SK-N-SH (cell line): Measurements from ENCODE around the gene DNAJC13. TPM values are rescaled to one million over a fixed set of nuclear protein-coding genes. Genes with fewer than 3 reads are reported as not detected.

ENCODE experiments used
- CTCF ChIA-PET: fragments of 300-600, 350-600 bp; formaldehyde crosslinking; extraction: SDS; loops from one replicate; lab custom pipeline; 2021; lab: Yijun Ruan, JAX
- POLR2A ChIA-PET: fragments of 350-600 bp; sonication (Branson Sonifier 250); formaldehyde crosslinking; extraction: SDS; loops from one replicate; lab custom pipeline; 2020; ENCODE audit warnings: antibody characterized with exemption, inconsistent platforms; lab: Yijun Ruan, JAX
- DNase-seq: peaks from one replicate; pipeline ENCODE4 v3.0.0; 2012
- H2AFZ ChIP-seq: fragments of 200-600 bp; sonication (generic); 2 replicates; pipeline ENCODE4 v1.8.1; 2016; ENCODE audit warnings: antibody characterized with exemption, mild to moderate bottlenecking, low read depth
- H3F3A ChIP-seq: fragments of 200-600 bp; sonication (generic); replicated peaks from 2 replicates; pipeline ENCODE3; 2016; ENCODE audit warnings: antibody characterized with exemption, mild to moderate bottlenecking; ENCODE audit not compliant: insufficient read depth
- H3K27ac ChIP-seq, 2 experiments: fragments of 200-500 bp in 1 of 2; fragments of 200-600 bp in 1 of 2; sonication (Bioruptor generic) in 1 of 2; sonication (generic), shearing (Covaris generic) in 1 of 2; 2 replicates each; pipeline versions ENCODE4 v1.5.1 to v1.6.1; 2014 to 2016; ENCODE audit warnings: low read depth in 2 of 2, inconsistent platforms in 1 of 2, low read length in 1 of 2, mild to moderate bottlenecking in 1 of 2, mixed read lengths in 1 of 2
- H3K27me3 ChIP-seq: fragments of 200-600 bp; sonication (generic), shearing (Covaris generic); 2 replicates; pipeline ENCODE4 v1.6.1; 2016; ENCODE audit warnings: mixed run types; ENCODE audit not compliant: insufficient read depth
- H3K36me3 ChIP-seq, 2 experiments: fragments of 200-500 bp in 1 of 2; fragments of 200-600 bp in 1 of 2; sonication (Bioruptor generic) in 1 of 2; sonication (generic) in 1 of 2; replicated peaks in 1 of 2; 2 replicates each; pipeline versions ENCODE3 to v1.5.1; 2014 to 2016; ENCODE audit warnings: low read length in 1 of 2, mild to moderate bottlenecking in 1 of 2; ENCODE audit not compliant: insufficient read depth in 2 of 2, control insufficient read depth in 1 of 2
- H3K4me1 ChIP-seq, 2 experiments: fragments of 200-500 bp in 1 of 2; fragments of 200-600 bp in 1 of 2; sonication (Bioruptor generic) in 1 of 2; sonication (generic), shearing (Covaris generic) in 1 of 2; 2 replicates each; pipeline versions ENCODE4 v1.5.1 to v1.6.1; 2014 to 2016; ENCODE audit warnings: low read depth in 1 of 2, low read length in 1 of 2, mixed run types in 1 of 2; ENCODE audit not compliant: insufficient read depth in 2 of 2, control insufficient read depth in 1 of 2
- H3K4me2 ChIP-seq: fragments of 200-600 bp; sonication (generic), shearing (Covaris generic); 2 replicates; pipeline ENCODE4 v1.6.1; 2017; ENCODE audit warnings: mixed run types
- H3K4me3 ChIP-seq, 2 experiments: fragments of 200-500 bp in 1 of 2; fragments of 200-600 bp in 1 of 2; sonication (Bioruptor generic) in 1 of 2; sonication (generic), shearing (Covaris generic) in 1 of 2; 2 replicates each; pipeline versions ENCODE4 v1.5.1 to v1.8.1; 2014 to 2016; ENCODE audit warnings: low read depth in 2 of 2, inconsistent platforms in 1 of 2, low read length in 1 of 2, mild to moderate bottlenecking in 1 of 2, mixed read lengths in 1 of 2, moderate library complexity in 1 of 2
- H3K79me2 ChIP-seq: fragments of 200-600 bp; sonication (generic); 2 replicates; pipeline ENCODE4 v1.8.1; 2017; ENCODE audit warnings: mild to moderate bottlenecking; ENCODE audit not compliant: insufficient read depth
- H3K9ac ChIP-seq: fragments of 200-600 bp; sonication (generic); 2 replicates; pipeline ENCODE4 v1.6.1; 2017; ENCODE audit warnings: mixed run types
- H3K9me2 ChIP-seq: fragments of 200-600 bp; sonication (generic); 2 replicates; pipeline ENCODE4 v1.6.1; 2017; ENCODE audit warnings: mixed run types
- H3K9me3 ChIP-seq: fragments of 200-600 bp; sonication (generic); 2 replicates; pipeline ENCODE4 v1.6.1; 2017; ENCODE audit warnings: mixed run types, mild to moderate bottlenecking, moderate library complexity
- H4K20me1 ChIP-seq: fragments of 200-600 bp; sonication (generic); 2 replicates; pipeline ENCODE4 v1.6.1; 2017; ENCODE audit warnings: mild to moderate bottlenecking, mixed run types; ENCODE audit not compliant: insufficient read depth
- EP300 ChIP-seq, 2 experiments: IDR thresholded peaks; 2 replicates each; pipeline versions ENCODE4 v1.4.0 to v1.6.1; 2012; ENCODE audit warnings: borderline replicate concordance in 1 of 2, low read depth in 1 of 2, low read length in 1 of 2
- EZH2phosphoT487 ChIP-seq: fragments of 200-600 bp; sonication (generic); IDR thresholded peaks from 2 replicates; pipeline ENCODE4 v1.6.1; 2017; ENCODE audit warnings: low read depth, mixed run types, mild to moderate bottlenecking, antibody characterized with exemption, moderate library complexity, borderline replicate concordance
- FOSL2 ChIP-seq: IDR thresholded peaks from 2 replicates; pipeline ENCODE4 v1.4.0; 2012; ENCODE audit warnings: low read depth, mild to moderate bottlenecking, moderate library complexity, borderline replicate concordance
- FOXJ3 ChIP-seq: sonication (generic); formaldehyde crosslinking; IDR thresholded peaks from 2 replicates; pipeline ENCODE4 v1.5.1; 2020; ENCODE audit warnings: mild to moderate bottlenecking, missing genetic modification reagents
- GABPA ChIP-seq: IDR thresholded peaks from 2 replicates; pipeline ENCODE4 v1.4.0; 2012; ENCODE audit warnings: low read depth, mild to moderate bottlenecking
- NFIC ChIP-seq: IDR thresholded peaks from 2 replicates; pipeline ENCODE4 v1.4.0; 2012; ENCODE audit warnings: borderline replicate concordance
- POLR2AphosphoS5 ChIP-seq: IDR thresholded peaks from 2 replicates; pipeline ENCODE4 v1.6.1; 2012; ENCODE audit warnings: low read depth, low read length
- RAD21 ChIP-seq: IDR thresholded peaks from 2 replicates; pipeline ENCODE4 v1.6.1; 2012; ENCODE audit warnings: mild to moderate bottlenecking, low read length
- REST ChIP-seq: IDR thresholded peaks from 2 replicates; pipeline ENCODE4 v1.6.1; 2012; ENCODE audit warnings: mild to moderate bottlenecking, low read depth, low read length, moderate library complexity
- RFX5 ChIP-seq: IDR thresholded peaks from 2 replicates; pipeline ENCODE4 v1.6.1; 2012; ENCODE audit warnings: mild to moderate bottlenecking, improper control_type of control experiment, low read length
- SIN3A ChIP-seq: IDR thresholded peaks from 2 replicates; pipeline ENCODE4 v1.6.1; 2012; ENCODE audit warnings: low read depth, mild to moderate bottlenecking, low read length, moderate library complexity, borderline replicate concordance
- SMC3 ChIP-seq: IDR thresholded peaks from 2 replicates; pipeline ENCODE4 v1.6.1; 2012; ENCODE audit warnings: low read depth, low read length, improper control_type of control experiment
- TCF12 ChIP-seq: IDR thresholded peaks from 2 replicates; pipeline ENCODE4 v1.4.0; 2012
- TEAD4 ChIP-seq: IDR thresholded peaks from 2 replicates; pipeline ENCODE4 v1.4.0; 2012; ENCODE audit warnings: mild to moderate bottlenecking, borderline replicate concordance; ENCODE audit not compliant: insufficient read depth
- WGBS: methylation state at CpG from one replicate; pipeline ENCODE4 v1.1.6; 2017; ENCODE audit warnings: low lambda C conversion rate; 5-methylcytosine and 5-hydroxymethylcytosine counted together
- polyA plus RNA-seq, 3 experiments: library from polyadenylated mRNA; depleted of rRNA; stranded (reverse); fragments of >200 nt; gene quantifications; 2 replicates each; pipeline ENCODE4 v1.2.3, GENCODE V29; 2012
- TF ChIP-seq, protein P1 (sequence below): fragments of 200-600 bp; sonication (generic); IDR thresholded peaks from 2 replicates; pipeline ENCODE4 v1.6.1; 2017; ENCODE audit warnings: antibody characterized with exemption, mild to moderate bottlenecking, moderate library complexity

DNAJC13 gene
- polyA plus RNA-seq, 1 of the 3 experiments (the other 2 are of a cell fraction): 10.8 TPM

DNA sequence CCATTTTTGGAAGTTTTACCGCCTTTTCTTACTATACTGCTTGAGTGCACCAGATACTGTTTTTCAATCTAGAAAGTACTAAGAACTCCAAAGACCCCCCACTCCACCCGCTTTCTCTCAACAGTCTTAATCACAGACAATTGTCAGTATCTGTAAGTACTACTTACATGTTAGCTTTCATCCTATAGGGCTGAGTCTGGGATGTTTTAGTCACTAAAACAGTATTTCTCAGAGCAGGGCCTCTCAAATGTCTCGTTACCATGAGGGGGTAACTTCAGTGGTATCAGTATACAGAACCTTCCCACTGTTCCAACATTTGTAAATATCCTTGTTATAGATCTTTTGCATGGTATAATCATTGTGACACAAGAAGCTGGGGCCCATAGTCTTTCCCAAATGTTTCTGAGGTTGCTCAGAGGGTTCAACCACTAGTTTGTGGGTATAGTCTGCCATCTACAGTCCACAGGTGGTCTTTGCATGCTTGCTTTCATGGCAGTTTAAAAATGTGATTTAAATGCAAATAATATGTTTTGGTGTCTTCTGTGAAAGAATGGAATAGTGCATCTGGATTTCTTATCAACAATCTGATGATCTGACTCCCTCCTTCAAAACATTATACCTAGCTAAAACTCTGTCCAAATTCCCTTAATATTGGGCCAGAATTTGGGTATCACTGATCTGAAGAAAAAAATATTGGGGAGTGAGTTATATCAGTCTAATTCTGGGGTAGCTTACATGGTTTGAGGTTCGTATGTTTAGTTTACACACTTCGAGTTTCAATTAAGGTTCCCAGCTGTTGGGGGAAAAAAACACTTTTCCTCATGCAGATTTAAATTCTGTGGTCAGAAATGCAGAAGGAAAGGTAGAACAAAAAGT lies 18.0 kb upstream of the DNAJC13 start:
- Histone ChIP-seq H4K20me1 (no peaks in the 10 kb centered on the region), H3K9me3 (no peaks in the 10 kb centered on the region), H3K27me3 (no peaks in the 10 kb centered on the region), H3K79me2 (no peaks in the 10 kb centered on the region), H3K9ac (no peak overlapping the region), H3K36me3 (no peaks in the 10 kb centered on the region), H3K4me2 (no peak overlapping the region), H3K4me3 (peak overlapping the region in 1 of 2 experiments; percentile 14; a peak in 1 of 4 replicates), H3K9me2 (no peaks in the 10 kb centered on the region), H3F3A (no peaks in the 10 kb centered on the region), H2AFZ (no peak overlapping the region), H3K27ac (no peak overlapping the region; a peak in 1 of 4 replicates), H3K4me1 (peaks cover 0 to 15% of the 10 kb centered on the region in 2 experiments; a peak in 2 of 4 replicates)
- POLR2A ChIA-PET: no interaction called here
- DNase-seq: peak; percentile 76
- TF ChIP-seq RAD21 (peak; percentile 97), SMC3 (peak; percentile 84), TCF12 (no peak), SIN3A (no peak)
- TF ChIP-seq, protein P1, sequence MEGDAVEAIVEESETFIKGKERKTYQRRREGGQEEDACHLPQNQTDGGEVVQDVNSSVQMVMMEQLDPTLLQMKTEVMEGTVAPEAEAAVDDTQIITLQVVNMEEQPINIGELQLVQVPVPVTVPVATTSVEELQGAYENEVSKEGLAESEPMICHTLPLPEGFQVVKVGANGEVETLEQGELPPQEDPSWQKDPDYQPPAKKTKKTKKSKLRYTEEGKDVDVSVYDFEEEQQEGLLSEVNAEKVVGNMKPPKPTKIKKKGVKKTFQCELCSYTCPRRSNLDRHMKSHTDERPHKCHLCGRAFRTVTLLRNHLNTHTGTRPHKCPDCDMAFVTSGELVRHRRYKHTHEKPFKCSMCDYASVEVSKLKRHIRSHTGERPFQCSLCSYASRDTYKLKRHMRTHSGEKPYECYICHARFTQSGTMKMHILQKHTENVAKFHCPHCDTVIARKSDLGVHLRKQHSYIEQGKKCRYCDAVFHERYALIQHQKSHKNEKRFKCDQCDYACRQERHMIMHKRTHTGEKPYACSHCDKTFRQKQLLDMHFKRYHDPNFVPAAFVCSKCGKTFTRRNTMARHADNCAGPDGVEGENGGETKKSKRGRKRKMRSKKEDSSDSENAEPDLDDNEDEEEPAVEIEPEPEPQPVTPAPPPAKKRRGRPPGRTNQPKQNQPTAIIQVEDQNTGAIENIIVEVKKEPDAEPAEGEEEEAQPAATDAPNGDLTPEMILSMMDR: peak; percentile 95
- CTCF ChIA-PET: interaction anchor here (0.6 to 14.1 kb wide), 33 partner anchors 10 to 1346 kb away, joined by 3 to 383 read pairs (median 5); partner anchors contain the start of gene CPNE4
- WGBS: 55% methylated on average over 5 of the region's 5 CpGs

DNA sequence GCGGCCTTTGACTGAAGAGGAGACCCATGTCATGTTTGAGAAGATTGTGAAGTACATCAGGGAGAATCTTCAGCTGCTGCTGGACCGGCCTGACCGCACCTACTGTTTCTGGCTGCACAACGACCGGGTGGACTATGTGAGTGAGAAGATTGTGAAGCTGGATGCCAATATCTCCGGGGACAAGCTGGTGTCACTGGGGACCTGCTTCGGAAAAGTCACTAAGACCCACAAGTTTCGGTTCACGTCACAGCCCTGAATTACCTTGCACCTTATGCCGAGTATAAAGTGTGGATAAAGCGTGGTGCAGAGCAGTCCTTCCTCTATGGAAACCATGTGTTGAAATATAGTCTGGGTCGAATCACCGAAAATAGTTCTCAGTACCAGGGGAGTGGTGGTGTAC lies 16.0 kb upstream of the DNAJC13 start:
- no peak overlapping the region for H3K4me2 ChIP-seq
- H3K27ac ChIP-seq: no peak overlapping the region
- H3K36me3 ChIP-seq: no peaks in the 10 kb centered on the region
- no peaks in the 10 kb centered on the region for H3K9me2 ChIP-seq
- H3K4me3 ChIP-seq: no peak overlapping the region
- WGBS: 88% methylated on average over 13 of the region's 13 CpGs
- TF ChIP-seq GABPA: no peak
- TF ChIP-seq FOSL2: no peak
- no peak for TF ChIP-seq REST
- no peak for TF ChIP-seq POLR2AphosphoS5
- TF ChIP-seq NFIC: no peak
- TF ChIP-seq RFX5: no peak
- no peak for TF ChIP-seq EZH2phosphoT487
- TF ChIP-seq EP300 (IDR thresholded peaks at IDR 0.05; ENCODE audit: borderline replicate concordance in 1 of 2, low read depth in 1 of 2, low read length in 1 of 2): no peak
- TF ChIP-seq FOXJ3 (CRISPR knock-in tag): no peak
- TF ChIP-seq TEAD4: no peak
- DNase-seq: no peak
- H3K27me3 ChIP-seq: no peaks in the 10 kb centered on the region
- no peaks in the 10 kb centered on the region for H4K20me1 ChIP-seq
- no peaks in the 10 kb centered on the region for H3F3A ChIP-seq
- ChIA-PET CTCF (interaction anchor here (0.9 to 14.1 kb wide), 6 partner anchors 16 to 363 kb away, joined by 3 to 383 read pairs (median 10); partner anchors contain the start of gene DNAJC13), POLR2A (no interaction called here)
- no peaks in the 10 kb centered on the region for H3K9me3 ChIP-seq
- H2AFZ ChIP-seq: no peak overlapping the region
- no peaks in the 10 kb centered on the region for H3K79me2 ChIP-seq
- H3K4me1 ChIP-seq: peaks cover 0 to 17% of the 10 kb centered on the region in 2 experiments; a peak in 2 of 4 replicates
- H3K9ac ChIP-seq: no peak overlapping the region
